Suprapubic skin (tissue), 4 donors: ENCODE measurements around the gene NSUN2. TPM values are rescaled to one million over a fixed set of nuclear protein-coding genes. Genes with fewer than 3 reads are reported as not detected.

Experiments
- DNase-seq, 2 donors: peaks; one replicate each; pipeline ENCODE4 v3.0.0-alpha.2; 2019; ENCODE audit warnings: low spot score in 2 of 2
- H3K27ac ChIP-seq: fragments of 200-600 bp; sonication (generic); one replicate; pipeline ENCODE4 v1.5.1; 2019
- H3K27me3 ChIP-seq: fragments of 200-600 bp; sonication (generic); one replicate; pipeline ENCODE4 v1.5.1; 2019
- H3K36me3 ChIP-seq: fragments of 200-600 bp; sonication (generic); one replicate; pipeline ENCODE4 v1.5.1; 2019
- H3K4me1 ChIP-seq: fragments of 200-600 bp; sonication (generic); one replicate; pipeline ENCODE4 v1.5.1; 2019
- H3K4me3 ChIP-seq: fragments of 200-600 bp; sonication (generic); one replicate; pipeline ENCODE4 v1.5.1; 2019; ENCODE audit warnings: mild to moderate bottlenecking
- H3K9me3 ChIP-seq: fragments of 200-600 bp; sonication (generic); one replicate; pipeline ENCODE4 v1.5.1; 2019
- CTCF ChIP-seq, 2 donors: fragments of 200-600 bp in 1 of 2; fragments of 450-650 bp in 1 of 2; sonication (generic) in 1 of 2; IDR thresholded peaks; one replicate each; pipeline ENCODE4 v1.5.1; 2016 to 2019; ENCODE audit warnings: antibody characterized with exemption in 2 of 2, mild to moderate bottlenecking in 1 of 2, moderate library complexity in 1 of 2
- EP300 ChIP-seq: sonication (generic); formaldehyde crosslinking; IDR thresholded peaks from one replicate; pipeline ENCODE4 v1.6.1; 2017; ENCODE audit warnings: antibody characterized with exemption
- POLR2A ChIP-seq, 2 donors: fragments of 450-650 bp; IDR thresholded peaks; one replicate each; pipeline ENCODE4 v1.6.1; 2017; ENCODE audit warnings: antibody characterized with exemption in 2 of 2, mild to moderate bottlenecking in 2 of 2, moderate library complexity in 2 of 2
- POLR2AphosphoS5 ChIP-seq, 3 donors: sonication (generic); formaldehyde crosslinking; IDR thresholded peaks; one replicate each; pipeline ENCODE4 v1.6.1; 2017; ENCODE audit warnings: antibody characterized with exemption in 3 of 3
- WGBS: methylation state at CpG from one replicate; pipeline ENCODE4 v1.1.5; 2018; 5-methylcytosine and 5-hydroxymethylcytosine counted together
- total RNA-seq, 4 donors: library from RNA; depleted of rRNA; stranded (reverse); fragments of >200 nt; gene quantifications; one replicate each; pipeline ENCODE4 v1.1.0, GENCODE V29; 2016

NSUN2 gene
- total RNA-seq, 4 donors from 2014 or later, result 48.8 to 90.8 (median 56.4) TPM

- 98% methylated on average over 4 of the region's 6 CpGs for WGBS
Measured at GRCh38 chr5:6644794-6645241, 12.0 kb upstream of the NSUN2 start.

GRCh38 chr5:6642655-6643054 lies 9.8 kb upstream of the NSUN2 start:
- no peaks in the 10 kb centered on the region for H3K9me3 ChIP-seq
- TF ChIP-seq CTCF (IDR thresholded peaks at IDR 0.05) (no peak), POLR2AphosphoS5 (IDR thresholded peaks at IDR 0.05) (no peak), POLR2A (IDR thresholded peaks at IDR 0.05) (no peak), EP300 (no peak)
- no peak for DNase-seq
- H3K27me3 ChIP-seq, result no peaks in the 10 kb centered on the region
- H3K4me3 ChIP-seq, result no peak overlapping the region
- H3K36me3 ChIP-seq, result no peaks in the 10 kb centered on the region
- WGBS, result 88% methylated on average over 1 of the region's 1 CpG
- peaks cover 16% of the 10 kb centered on the region for H3K4me1 ChIP-seq
- no peak overlapping the region for H3K27ac ChIP-seq

More at GRCh38 chr5:6644794-6645241, 12.0 kb upstream of the NSUN2 start:
- no peaks in the 10 kb centered on the region for H3K4me1 ChIP-seq
- no peaks in the 10 kb centered on the region for H3K36me3 ChIP-seq
- no peaks in the 10 kb centered on the region for H3K9me3 ChIP-seq
- no peak overlapping the region for H3K27ac ChIP-seq
- H3K4me3 ChIP-seq, result no peak overlapping the region
- no peaks in the 10 kb centered on the region for H3K27me3 ChIP-seq
- no peak for DNase-seq
- no peak for TF ChIP-seq EP300
- TF ChIP-seq POLR2AphosphoS5 (IDR thresholded peaks at IDR 0.05), result no peak
- TF ChIP-seq POLR2A (IDR thresholded peaks at IDR 0.05), result no peak
- TF ChIP-seq CTCF (IDR thresholded peaks at IDR 0.05), result no peak

- H3K27me3 ChIP-seq, result no peaks in the 10 kb centered on the region
- no peak for DNase-seq
- no peak overlapping the region for H3K4me3 ChIP-seq
- no peaks in the 10 kb centered on the region for H3K36me3 ChIP-seq
- H3K27ac ChIP-seq, result peak overlapping the region; percentile 80
- TF ChIP-seq POLR2A (IDR thresholded peaks at IDR 0.05), result no peak
- no peak for TF ChIP-seq EP300
- no peak for TF ChIP-seq POLR2AphosphoS5 (IDR thresholded peaks at IDR 0.05)
- no peak for TF ChIP-seq CTCF (IDR thresholded peaks at IDR 0.05)
- peaks cover 49% of the 10 kb centered on the region for H3K4me1 ChIP-seq
- WGBS, result 63% methylated on average over 4 of the region's 4 CpGs
- H3K9me3 ChIP-seq, result no peaks in the 10 kb centered on the region
Measured at GRCh38 chr5:6638236-6638635, 5.4 kb upstream of the NSUN2 start.

GRCh38 chr5:6637590-6637989 lies 4.7 kb upstream of the NSUN2 start:
- no peaks in the 10 kb centered on the region for H3K9me3 ChIP-seq
- 82% methylated on average over 6 of the region's 6 CpGs for WGBS
- no peak overlapping the region for H3K4me3 ChIP-seq
- H3K36me3 ChIP-seq, result no peaks in the 10 kb centered on the region
- peaks cover 49% of the 10 kb centered on the region for H3K4me1 ChIP-seq
- H3K27ac ChIP-seq, result peak overlapping the region; percentile 80
- no peak for TF ChIP-seq CTCF (IDR thresholded peaks at IDR 0.05)
- no peak for TF ChIP-seq EP300
- TF ChIP-seq POLR2AphosphoS5 (IDR thresholded peaks at IDR 0.05), result no peak
- TF ChIP-seq POLR2A (IDR thresholded peaks at IDR 0.05), result no peak
- no peaks in the 10 kb centered on the region for H3K27me3 ChIP-seq
- no peak for DNase-seq

DNA sequence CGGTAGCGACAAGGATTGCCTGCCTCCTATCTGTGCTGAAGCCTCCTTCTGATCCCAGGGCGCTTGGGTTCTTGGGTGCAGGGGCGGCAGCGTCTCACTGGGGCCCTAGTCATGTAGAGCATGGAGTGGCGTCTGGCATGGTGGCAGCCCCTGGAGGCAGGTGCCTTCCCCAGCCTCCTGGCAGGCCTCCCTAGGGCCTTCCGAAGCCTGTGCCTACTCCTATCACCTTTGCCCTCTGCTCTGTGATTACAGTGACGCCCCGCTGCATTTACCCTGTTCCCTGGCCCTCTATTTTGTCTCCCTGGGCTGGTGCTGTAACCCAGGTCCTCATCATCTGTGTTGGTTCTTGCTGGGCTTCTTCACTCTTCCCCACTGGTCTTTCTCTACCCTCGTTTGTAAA lies 4.2 kb upstream of the NSUN2 start:
- H3K9me3 ChIP-seq, result no peaks in the 10 kb centered on the region
- H3K27me3 ChIP-seq, result no peaks in the 10 kb centered on the region
- H3K4me3 ChIP-seq, result no peak overlapping the region
- no peaks in the 10 kb centered on the region for H3K36me3 ChIP-seq
- 83% methylated on average over 10 of the region's 10 CpGs for WGBS
- TF ChIP-seq POLR2AphosphoS5 (IDR thresholded peaks at IDR 0.05) (no peak), CTCF (IDR thresholded peaks at IDR 0.05) (no peak), EP300 (no peak), POLR2A (IDR thresholded peaks at IDR 0.05) (no peak)
- H3K4me1 ChIP-seq, result peaks cover 53% of the 10 kb centered on the region
- peak overlapping the region; percentile 80 for H3K27ac ChIP-seq
- no peak for DNase-seq
